Measurements from ENCODE around the gene WWTR1.

Gene WWTR1

DNA sequence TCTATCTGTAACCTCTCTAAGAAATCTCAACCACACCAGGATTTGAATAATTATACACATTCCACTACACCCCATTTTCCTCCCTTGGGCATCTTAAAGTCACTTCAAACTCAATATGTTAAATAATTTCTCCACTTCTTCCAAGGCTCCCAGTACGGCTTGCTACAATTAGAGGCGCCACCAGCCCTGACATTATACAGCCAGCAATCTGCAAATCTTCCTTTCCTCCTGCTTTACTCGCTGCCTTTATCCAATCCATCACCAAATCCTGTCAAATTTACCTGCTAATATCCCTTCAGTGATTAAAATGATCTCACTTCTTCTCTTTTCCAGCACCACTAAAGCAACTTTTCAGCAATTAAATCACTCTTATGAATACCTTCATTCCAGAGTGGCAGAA is 13.9 kb downstream of the WWTR1 start:
- TF ChIP-seq POLR2A (IDR thresholded peaks at IDR 0.05; ENCODE audit: low read depth, low read length), result no peak
- FAIRE-seq, result no peak
- DNase-seq (ENCODE audit: insufficient read length, low spot score), result no peak

GRCh38 chr3:149643482-149643798 is 14.4 kb downstream of the WWTR1 start:
- FAIRE-seq (no peak), DNase-seq (ENCODE audit: insufficient read length, low spot score) (no peak)
- no peak for TF ChIP-seq POLR2A (IDR thresholded peaks at IDR 0.05; ENCODE audit: low read depth, low read length)

- no peak for FAIRE-seq
- TF ChIP-seq POLR2A (IDR thresholded peaks at IDR 0.05; ENCODE audit: low read depth, low read length), result no peak
- DNase-seq (ENCODE audit: insufficient read length, low spot score), result no peak
Observed at GRCh38 chr3:149640976-149641728, 16.7 kb downstream of the WWTR1 start.

- no peak for DNase-seq (ENCODE audit: insufficient read length, low spot score)
- no peak for TF ChIP-seq POLR2A (IDR thresholded peaks at IDR 0.05; ENCODE audit: low read depth, low read length)
Observed at GRCh38 chr3:149639093-149639486, 18.7 kb downstream of the WWTR1 start.

GRCh38 chr3:149638228-149639092 is 19.4 kb downstream of the WWTR1 start:
- DNase-seq (ENCODE audit: insufficient read length, low spot score), result no peak
- TF ChIP-seq POLR2A (IDR thresholded peaks at IDR 0.05; ENCODE audit: low read depth, low read length), result no peak
- no peak for FAIRE-seq

More at GRCh38 chr3:149639093-149639486, 18.7 kb downstream of the WWTR1 start:
- no peak for FAIRE-seq

GRCh38 chr3:149635396-149635795 is 22.4 kb downstream of the WWTR1 start:
- TF ChIP-seq POLR2A (IDR thresholded peaks at IDR 0.05; ENCODE audit: low read depth, low read length), result no peak
- no peak for DNase-seq (ENCODE audit: insufficient read length, low spot score)

DNA sequence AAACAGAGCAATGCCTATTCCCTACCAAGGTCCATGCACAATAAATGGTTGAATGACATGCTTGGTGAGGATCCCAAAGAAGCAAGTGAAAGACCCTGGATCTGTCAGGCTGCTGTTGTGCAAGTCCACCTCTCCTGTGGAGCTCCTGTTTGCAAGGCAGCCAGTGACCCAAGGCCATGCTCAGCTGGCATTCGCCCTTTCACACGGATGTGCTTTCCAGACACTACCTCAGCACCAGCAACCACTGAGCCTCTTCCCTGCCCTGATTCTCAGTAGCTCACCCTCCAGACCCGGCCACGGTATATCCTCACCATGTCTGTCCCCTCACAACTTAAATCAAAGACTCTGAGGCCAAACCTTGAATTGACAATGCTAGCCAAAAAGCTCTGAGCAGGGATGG is 23.3 kb downstream of the WWTR1 start:
- no peak for TF ChIP-seq POLR2A (IDR thresholded peaks at IDR 0.05; ENCODE audit: low read depth, low read length)
- FAIRE-seq, result no peak
- DNase-seq (ENCODE audit: insufficient read length, low spot score), result no peak

More at GRCh38 chr3:149635396-149635795, 22.4 kb downstream of the WWTR1 start:
- FAIRE-seq, result no peak

- FAIRE-seq (no peak), DNase-seq (ENCODE audit: insufficient read length, low spot score) (no peak)
- no peak for TF ChIP-seq POLR2A (IDR thresholded peaks at IDR 0.05; ENCODE audit: low read depth, low read length)
Observed at GRCh38 chr3:149634072-149634471, 23.8 kb downstream of the WWTR1 start.

DNA sequence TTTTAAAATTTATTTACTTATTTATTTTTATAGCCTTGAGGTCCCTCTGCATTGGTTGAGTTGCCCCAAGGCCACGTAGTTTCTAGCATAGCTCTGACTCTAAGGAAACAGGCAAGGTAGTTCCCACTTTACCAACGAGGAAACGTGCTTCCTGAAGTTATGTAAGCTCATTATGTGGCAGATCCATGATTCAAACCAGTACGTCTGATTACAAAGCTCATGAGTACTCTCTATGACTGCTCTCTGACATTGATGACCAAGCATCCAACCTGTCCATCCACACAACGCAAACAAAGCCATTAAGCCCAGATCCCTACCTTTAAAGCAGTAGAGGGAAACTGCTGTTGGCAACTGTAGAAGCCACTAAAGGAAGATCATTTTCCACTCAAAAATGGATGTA is 25.6 kb downstream of the WWTR1 start:
- no peak for DNase-seq (ENCODE audit: insufficient read length, low spot score)
- no peak for TF ChIP-seq POLR2A (IDR thresholded peaks at IDR 0.05; ENCODE audit: low read depth, low read length)
- FAIRE-seq, result no peak

- FAIRE-seq, result no peak
- TF ChIP-seq POLR2A (IDR thresholded peaks at IDR 0.05; ENCODE audit: low read depth, low read length), result no peak
- no peak for DNase-seq (ENCODE audit: insufficient read length, low spot score)
Observed at GRCh38 chr3:149630806-149631205, 27.0 kb downstream of the WWTR1 start.

- FAIRE-seq (no peak), DNase-seq (ENCODE audit: insufficient read length, low spot score) (no peak)
- TF ChIP-seq POLR2A (IDR thresholded peaks at IDR 0.05; ENCODE audit: low read depth, low read length), result no peak
Observed at GRCh38 chr3:149628957-149629670, 28.7 kb downstream of the WWTR1 start.

- TF ChIP-seq POLR2A (IDR thresholded peaks at IDR 0.05; ENCODE audit: low read depth, low read length), result no peak
- no peak for DNase-seq (ENCODE audit: insufficient read length, low spot score)
- no peak for FAIRE-seq
Observed at GRCh38 chr3:149626671-149627070, 31.2 kb downstream of the WWTR1 start.

DNA sequence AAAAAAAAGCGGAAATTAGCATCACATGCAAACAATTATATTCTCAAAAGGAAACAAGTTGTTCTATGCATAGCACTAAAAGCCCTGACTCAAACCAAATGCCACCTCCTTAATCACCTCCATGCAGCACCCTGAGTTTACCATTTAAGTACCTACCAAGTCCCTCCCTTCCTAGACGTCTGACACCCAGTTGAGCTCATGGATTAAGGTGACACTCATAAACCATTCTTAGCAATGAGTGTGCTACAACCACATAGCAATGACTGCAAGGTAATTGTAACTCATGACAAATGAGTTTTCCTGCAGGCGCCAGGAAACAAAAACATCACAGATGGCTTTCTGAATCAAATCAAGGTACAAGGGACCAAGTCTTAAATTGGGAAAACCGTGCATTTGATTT is 32.0 kb downstream of the WWTR1 start:
- TF ChIP-seq POLR2A (IDR thresholded peaks at IDR 0.05; ENCODE audit: low read depth, low read length), result no peak
- FAIRE-seq (peak; percentile 38), DNase-seq (ENCODE audit: insufficient read length, low spot score) (peak; percentile 21)

DNA sequence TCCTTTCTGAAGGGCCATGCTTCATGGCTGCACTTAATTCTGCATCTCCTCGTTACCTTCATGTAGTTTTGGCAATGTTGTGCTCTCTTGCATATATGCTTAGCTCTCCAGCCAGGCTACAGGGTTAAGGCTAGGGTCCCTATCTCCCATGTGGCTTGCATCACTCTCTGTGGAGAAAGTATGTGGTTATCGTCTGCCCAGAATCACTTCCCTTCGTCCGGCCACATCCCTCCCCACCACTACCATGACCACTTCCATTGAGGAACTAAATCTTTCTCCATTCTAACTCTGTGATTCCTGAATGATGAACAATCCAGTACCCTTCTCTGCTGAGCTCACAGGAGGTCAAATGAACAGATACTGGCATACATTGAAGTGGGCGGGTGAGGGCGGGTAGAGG is 34.0 kb downstream of the WWTR1 start:
- TF ChIP-seq POLR2A (IDR thresholded peaks at IDR 0.05; ENCODE audit: low read depth, low read length), result no peak
- DNase-seq (ENCODE audit: insufficient read length, low spot score), result no peak
- no peak for FAIRE-seq

Measured in H54 (cell line).